ENCODE measurements around the gene LRRC41.
A peak's percentile ranks its signal among the peaks of the same experiment; 100 is the strongest.

The LRRC41 gene

GRCh38 chr1:46256523-46256922 is 46.9 kb downstream of the LRRC41 start:
- Histone ChIP-seq H3K4me3 (ENCODE audit: low read depth, low read length) (no peak overlapping the region), H3K79me2 (no peaks in the 10 kb centered on the region)

DNA sequence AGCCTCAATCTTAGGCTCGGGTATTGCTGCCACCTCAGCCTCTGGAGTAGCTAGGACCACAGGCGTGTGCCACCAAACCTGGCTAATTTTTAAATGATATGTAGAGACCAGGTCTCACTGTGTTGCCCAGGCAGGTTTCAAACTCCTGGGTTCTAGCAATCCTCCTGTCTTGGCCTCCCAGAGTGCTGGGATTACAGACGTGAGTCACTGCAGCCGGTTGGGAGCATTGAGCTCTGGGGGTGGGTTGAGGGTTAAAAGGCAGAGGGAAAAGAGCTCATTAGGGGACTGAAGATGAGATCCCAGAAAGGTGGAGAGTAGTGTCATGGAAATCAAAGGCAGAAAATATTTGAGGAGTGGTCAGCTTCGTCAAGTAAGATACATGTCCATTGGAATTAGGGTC is 48.7 kb downstream of the LRRC41 start:
- no peaks in the 10 kb centered on the region for H3K4me1 ChIP-seq
- H3K27ac ChIP-seq: no peak overlapping the region
- no peak overlapping the region for H2AFZ ChIP-seq
- H3K36me3 ChIP-seq (ENCODE audit: control insufficient read depth, insufficient read depth, low read length): no peaks in the 10 kb centered on the region
- no peak overlapping the region for H3K9ac ChIP-seq
- H3K9me3 ChIP-seq (ENCODE audit: control insufficient read depth, low read length): no peaks in the 10 kb centered on the region
- H3K79me2 ChIP-seq: no peaks in the 10 kb centered on the region
- no peaks in the 10 kb centered on the region for H3K27me3 ChIP-seq (ENCODE audit: control insufficient read depth, insufficient read depth, low read length)
- H3K4me3 ChIP-seq (ENCODE audit: low read depth, low read length): no peak overlapping the region
- no peak overlapping the region for H3K4me2 ChIP-seq (ENCODE audit: low read length)
- no peak for TF ChIP-seq CTCF (IDR thresholded peaks at IDR 0.05)

More at GRCh38 chr1:46256523-46256922, 46.9 kb downstream of the LRRC41 start:
- H2AFZ ChIP-seq: no peak overlapping the region
- no peak overlapping the region for H3K27ac ChIP-seq
- H3K4me2 ChIP-seq (ENCODE audit: low read length): no peak overlapping the region
- H3K27me3 ChIP-seq (ENCODE audit: control insufficient read depth, insufficient read depth, low read length): no peaks in the 10 kb centered on the region
- H3K36me3 ChIP-seq (ENCODE audit: control insufficient read depth, insufficient read depth, low read length): no peaks in the 10 kb centered on the region
- no peak for TF ChIP-seq CTCF (IDR thresholded peaks at IDR 0.05)
- H3K9ac ChIP-seq: no peak overlapping the region
- no peaks in the 10 kb centered on the region for H3K4me1 ChIP-seq
- no peaks in the 10 kb centered on the region for H3K9me3 ChIP-seq (ENCODE audit: control insufficient read depth, low read length)

GRCh38 chr1:46248122-46248920 is 55.1 kb downstream of the LRRC41 start:
- no peaks in the 10 kb centered on the region for H3K27me3 ChIP-seq (ENCODE audit: control insufficient read depth, insufficient read depth, low read length)
- no peaks in the 10 kb centered on the region for H3K79me2 ChIP-seq
- no peak overlapping the region for H3K27ac ChIP-seq
- H3K4me2 ChIP-seq (ENCODE audit: low read length): peak overlapping the region; percentile 37
- H2AFZ ChIP-seq: no peak overlapping the region
- H3K9ac ChIP-seq: no peak overlapping the region
- no peaks in the 10 kb centered on the region for H3K9me3 ChIP-seq (ENCODE audit: control insufficient read depth, low read length)
- TF ChIP-seq CTCF (IDR thresholded peaks at IDR 0.05): no peak
- H3K4me1 ChIP-seq: peaks cover 2% of the 10 kb centered on the region
- H3K36me3 ChIP-seq (ENCODE audit: control insufficient read depth, insufficient read depth, low read length): no peaks in the 10 kb centered on the region
- peak overlapping the region; percentile 53 for H3K4me3 ChIP-seq (ENCODE audit: low read depth, low read length)

DNA sequence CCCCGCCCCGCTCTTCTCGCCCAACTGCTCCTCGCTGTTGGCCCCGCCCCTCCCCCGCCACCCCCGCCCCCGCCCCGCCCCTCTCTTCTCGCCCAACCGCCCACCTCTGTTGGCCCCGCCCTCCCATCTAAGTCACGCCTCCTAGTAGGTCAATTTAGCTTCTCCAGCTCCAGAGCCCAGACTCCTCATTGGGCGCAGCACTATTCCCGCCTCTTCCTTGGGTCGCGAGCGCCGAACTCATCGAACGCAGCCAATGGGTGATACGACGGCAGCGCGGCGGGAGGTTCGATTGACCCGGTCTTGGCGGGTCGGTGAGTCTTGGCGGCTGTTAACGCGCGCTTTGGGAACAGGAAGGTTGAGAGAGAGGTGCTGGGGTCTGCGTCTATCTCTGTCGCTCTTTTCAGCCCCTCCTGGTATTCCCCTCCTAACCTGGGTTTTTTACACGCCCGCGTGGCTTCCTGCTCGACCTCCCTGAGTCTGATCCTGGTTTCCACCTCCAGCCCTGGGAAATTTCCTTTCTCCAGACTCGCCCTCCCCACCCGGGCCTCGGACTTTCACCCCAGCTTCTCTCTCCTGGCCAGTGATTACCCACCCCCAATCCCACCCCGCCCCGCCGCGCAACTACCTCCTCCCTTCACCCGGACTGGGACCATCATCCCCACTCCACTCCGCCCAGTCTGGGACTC is 55.8 kb downstream of the LRRC41 start, which contains the start of gene RAD54L:
RAD54L (plus strand) TSS at position 328 of the 686 bp plus-strand sequence. CDS start 643 bp downstream, outside the sequence.
- H3K4me2 ChIP-seq (ENCODE audit: low read length): peak within 1 kb of the TSS; percentile 96
- no peaks in the 10 kb centered on the region for H3K9me3 ChIP-seq (ENCODE audit: control insufficient read depth, low read length)
- no peaks in the 10 kb centered on the region for H3K27me3 ChIP-seq (ENCODE audit: control insufficient read depth, insufficient read depth, low read length)
- H3K79me2 ChIP-seq: no peaks in the 10 kb centered on the region
- peak within 1 kb of the TSS; percentile 56 for H3K27ac ChIP-seq
- H3K4me1 ChIP-seq: peaks cover 2% of the 10 kb centered on the region
- peak within 1 kb of the TSS; percentile 90 for H2AFZ ChIP-seq
- H3K36me3 ChIP-seq (ENCODE audit: control insufficient read depth, insufficient read depth, low read length): no peaks in the 10 kb centered on the region
- TF ChIP-seq CTCF (IDR thresholded peaks at IDR 0.05): no peak
- H3K4me3 ChIP-seq (ENCODE audit: low read depth, low read length): peak within 1 kb of the TSS; percentile 79
- H3K9ac ChIP-seq: no peak within 1 kb of the TSS
